Colonic mucosa (tissue), 4 donors: ENCODE data around the gene CT47B1. TPM values are rescaled to one million over a fixed set of nuclear protein-coding genes. Genes with fewer than 3 reads are reported as not detected.

Experiments
- DNase-seq: peaks from one replicate; pipeline ENCODE4 v3.0.0-alpha.2; 2020
- H3K27ac ChIP-seq: fragments of 200-600 bp; one replicate; pipeline ENCODE4 v1.8.0; 2021
- H3K27me3 ChIP-seq: fragments of 200-600 bp; one replicate; pipeline ENCODE4 v1.8.0; 2021
- H3K36me3 ChIP-seq: fragments of 200-600 bp; one replicate; pipeline ENCODE4 v1.8.0; 2021
- H3K4me1 ChIP-seq: fragments of 200-600 bp; one replicate; pipeline ENCODE4 v1.8.0; 2021; ENCODE audit warnings: mild to moderate bottlenecking
- H3K4me3 ChIP-seq: fragments of 200-600 bp; one replicate; pipeline ENCODE4 v1.8.0; 2021
- H3K9ac ChIP-seq, 2 donors: one replicate each; pipeline ENCODE4 v1.7.0; 2013; ENCODE audit warnings: control low read depth in 2 of 2, low read depth in 2 of 2, low read length in 2 of 2
- H3K9me3 ChIP-seq: fragments of 200-600 bp; one replicate; pipeline ENCODE4 v1.8.0; 2021
- intact Hi-C: fragments of 100-400 bp; cut with DNase I; formaldehyde crosslinking; loops from one replicate; pipeline ENCODE4 v1.14.1; 2022
- total RNA-seq, 2 donors: library from RNA; stranded (reverse); fragmentation: NEBNext Ultra II Directional in 1 of 2; extraction: Animal tissue kit (Norgen Biotek cat#: 25700) in 1 of 2; gene quantifications; one replicate each; pipeline ENCODE4 v1.2.1, GENCODE V29; 2021
- TF ChIP-seq, protein P1 (sequence below): fragments of 200-600 bp; IDR thresholded peaks from one replicate; pipeline ENCODE4 v1.8.0; 2022; ENCODE audit warnings: antibody characterized with exemption, mild to moderate bottlenecking
- donor health status: healthy.
- donor health status: DM: no; HTN: no; CAD: no.
- donor health status: DM: no; HTN: no; CAD: no.

CT47B1 gene
- total RNA-seq, 2 donors from 2014 or later, result not detected

DNA sequence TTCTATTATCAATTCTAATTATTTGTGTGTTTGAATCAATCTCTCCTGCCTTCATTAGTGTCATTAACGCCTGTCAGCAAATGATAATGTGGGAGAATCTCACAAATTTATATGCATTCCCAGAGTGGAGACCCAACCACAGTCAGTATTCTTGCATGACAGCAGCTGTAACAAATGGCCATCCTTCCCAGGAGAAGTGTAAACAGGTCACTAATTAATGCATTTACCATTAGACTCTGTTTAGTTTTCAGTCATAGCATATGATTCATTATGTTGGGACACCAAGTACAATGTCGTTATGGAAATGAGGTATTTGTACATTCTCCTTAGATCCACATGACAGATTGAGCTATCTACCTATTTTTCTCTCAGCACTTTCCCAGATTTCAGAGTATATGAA, 50.5 kb downstream of the CT47B1 start:
- Histone ChIP-seq H3K27me3 (no peaks in the 10 kb centered on the region), H3K4me3 (no peak overlapping the region), H3K9ac (no peak overlapping the region), H3K4me1 (no peaks in the 10 kb centered on the region), H3K27ac (no peak overlapping the region), H3K36me3 (no peaks in the 10 kb centered on the region), H3K9me3 (no peaks in the 10 kb centered on the region)
- TF ChIP-seq, protein P1, sequence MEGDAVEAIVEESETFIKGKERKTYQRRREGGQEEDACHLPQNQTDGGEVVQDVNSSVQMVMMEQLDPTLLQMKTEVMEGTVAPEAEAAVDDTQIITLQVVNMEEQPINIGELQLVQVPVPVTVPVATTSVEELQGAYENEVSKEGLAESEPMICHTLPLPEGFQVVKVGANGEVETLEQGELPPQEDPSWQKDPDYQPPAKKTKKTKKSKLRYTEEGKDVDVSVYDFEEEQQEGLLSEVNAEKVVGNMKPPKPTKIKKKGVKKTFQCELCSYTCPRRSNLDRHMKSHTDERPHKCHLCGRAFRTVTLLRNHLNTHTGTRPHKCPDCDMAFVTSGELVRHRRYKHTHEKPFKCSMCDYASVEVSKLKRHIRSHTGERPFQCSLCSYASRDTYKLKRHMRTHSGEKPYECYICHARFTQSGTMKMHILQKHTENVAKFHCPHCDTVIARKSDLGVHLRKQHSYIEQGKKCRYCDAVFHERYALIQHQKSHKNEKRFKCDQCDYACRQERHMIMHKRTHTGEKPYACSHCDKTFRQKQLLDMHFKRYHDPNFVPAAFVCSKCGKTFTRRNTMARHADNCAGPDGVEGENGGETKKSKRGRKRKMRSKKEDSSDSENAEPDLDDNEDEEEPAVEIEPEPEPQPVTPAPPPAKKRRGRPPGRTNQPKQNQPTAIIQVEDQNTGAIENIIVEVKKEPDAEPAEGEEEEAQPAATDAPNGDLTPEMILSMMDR, result no peak
- no peak for DNase-seq
- intact Hi-C loops, result no loop called here

DNA sequence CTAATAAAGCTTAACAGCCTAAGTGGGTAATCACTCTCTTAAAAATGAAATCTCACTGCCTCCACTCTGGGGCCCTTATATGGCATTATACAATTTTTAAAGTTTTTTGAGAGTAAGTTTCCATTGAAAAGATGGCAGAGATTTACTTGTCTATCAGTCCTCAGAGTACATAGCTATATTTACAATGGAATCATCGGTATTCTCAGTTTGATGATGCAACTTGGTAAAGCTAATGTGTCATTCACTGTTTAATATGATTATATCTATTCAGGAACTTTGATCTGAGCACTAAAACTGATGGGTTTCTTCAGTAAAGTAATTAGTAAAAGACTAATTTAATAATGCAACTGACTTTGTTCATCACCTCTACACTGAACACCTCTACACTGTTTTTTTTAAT, 51.6 kb downstream of the CT47B1 start:
- no peak overlapping the region for H3K9ac ChIP-seq
- H3K36me3 ChIP-seq, result no peaks in the 10 kb centered on the region
- no peak for DNase-seq
- no peaks in the 10 kb centered on the region for H3K9me3 ChIP-seq
- no peak overlapping the region for H3K27ac ChIP-seq
- no peaks in the 10 kb centered on the region for H3K4me1 ChIP-seq
- no peak overlapping the region for H3K4me3 ChIP-seq
- no peaks in the 10 kb centered on the region for H3K27me3 ChIP-seq
- TF ChIP-seq, protein P1, result no peak
- intact Hi-C loops, result no loop called here

DNA sequence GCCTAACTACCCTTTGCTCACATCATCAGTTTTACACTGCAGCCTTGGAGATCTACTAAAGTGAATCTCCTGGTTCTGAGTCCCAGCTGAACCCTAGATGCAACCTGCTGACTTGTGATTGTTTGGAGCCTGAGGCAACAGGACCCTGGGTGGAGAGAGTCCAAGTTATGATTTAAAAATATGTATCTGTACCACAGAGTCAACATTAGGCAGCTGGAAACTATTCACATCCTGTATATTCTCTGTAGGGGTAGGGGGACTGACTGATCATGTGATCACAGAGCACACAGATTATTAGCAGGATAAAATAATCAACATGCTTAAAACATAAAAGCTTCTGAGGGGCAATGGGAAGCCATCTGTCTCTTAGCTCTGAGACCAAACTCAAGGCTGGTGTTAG, 52.1 kb downstream of the CT47B1 start:
- no peaks in the 10 kb centered on the region for H3K9me3 ChIP-seq
- no peaks in the 10 kb centered on the region for H3K4me1 ChIP-seq
- no peak overlapping the region for H3K4me3 ChIP-seq
- DNase-seq, result no peak
- TF ChIP-seq, protein P1, result no peak
- intact Hi-C loops, result no loop called here
- H3K27me3 ChIP-seq, result no peaks in the 10 kb centered on the region
- H3K9ac ChIP-seq, result no peak overlapping the region
- no peak overlapping the region for H3K27ac ChIP-seq
- no peaks in the 10 kb centered on the region for H3K36me3 ChIP-seq

Other genes with a start within 250 kb of the CT47B1 start
- 10 to 100 TPM; 31.4 to 31.5 TPM for gene C1GALT1C1, start 245.8 kb downstream of the CT47B1 start, total RNA-seq
- not detected for gene CT47A11, start 61.3 kb upstream of the CT47B1 start, total RNA-seq
- not detected for gene CT47A10, start 66.2 kb upstream of the CT47B1 start, total RNA-seq
- not detected for gene CT47A9, start 71.0 kb upstream of the CT47B1 start, total RNA-seq
- gene CT47A8, start 75.9 kb upstream of the CT47B1 start, total RNA-seq, result not detected
- gene CT47A7, start 80.7 kb upstream of the CT47B1 start, total RNA-seq, result not detected
- gene CT47A6, start 85.6 kb upstream of the CT47B1 start, total RNA-seq, result not detected
- gene CT47A5, start 90.5 kb upstream of the CT47B1 start, total RNA-seq, result not detected
- not detected for gene CT47A4, start 95.3 kb upstream of the CT47B1 start, total RNA-seq
- gene CT47A3, start 100.2 kb upstream of the CT47B1 start, total RNA-seq, result not detected
- gene CT47A2, start 105.1 kb upstream of the CT47B1 start, total RNA-seq, result not detected
- not detected for gene CT47A1, start 109.9 kb upstream of the CT47B1 start, total RNA-seq
- gene GLUD2, start 171.7 kb upstream of the CT47B1 start, total RNA-seq, result under 1 TPM; 0.30 to 0.74 TPM